Activated gamma-delta T cell treated with anti-CD3 and anti-CD28 coated beads, Interleukin-2, amount 50 U/mL, for 16 hours (primary cell): ENCODE results near the gene ME1.

Experiments
- DNase-seq: peaks from one replicate; pipeline ENCODE4 v3.0.0-alpha.2; 2020; ENCODE audit warnings: low read depth

Gene ME1

DNA sequence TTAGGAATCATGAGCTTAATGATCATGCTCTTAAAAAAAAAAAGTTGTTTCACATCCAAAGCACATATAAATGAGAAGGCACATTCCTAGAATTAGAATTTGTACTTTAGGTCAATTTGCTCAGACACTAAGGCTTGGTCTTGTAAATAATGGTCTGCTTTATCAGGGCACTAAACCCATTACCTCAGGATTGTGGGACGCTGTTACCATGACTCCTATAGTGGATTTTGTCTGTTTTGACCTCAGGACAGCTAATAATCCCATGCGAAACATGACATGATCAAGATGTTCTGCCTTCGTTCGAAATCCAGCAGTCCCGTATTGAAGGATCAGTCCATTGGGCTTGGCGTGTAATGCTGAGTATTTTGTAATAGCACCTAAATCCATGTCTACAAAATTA, 240.2 kb downstream of the ME1 start:
- no peak for DNase-seq

DNA sequence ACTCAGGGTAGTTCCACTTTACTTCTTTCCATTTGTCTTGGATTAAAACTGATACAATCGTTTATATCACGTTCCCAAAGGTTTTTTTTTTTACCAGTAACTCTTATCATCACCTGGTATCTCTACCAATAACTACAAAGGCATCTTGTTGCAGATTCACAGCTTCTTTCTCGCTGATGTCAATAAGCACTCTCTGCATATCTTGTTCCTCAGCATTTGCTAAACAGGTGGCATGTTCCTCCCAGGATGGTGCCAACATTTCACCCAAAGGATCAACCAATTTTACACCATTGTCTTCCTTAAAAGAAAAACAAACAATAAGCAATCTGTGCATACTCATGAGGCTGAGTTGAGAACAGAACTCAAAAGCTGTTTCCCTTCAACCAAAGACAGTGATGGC, 242.3 kb downstream of the ME1 start:
- no peak for DNase-seq

DNA sequence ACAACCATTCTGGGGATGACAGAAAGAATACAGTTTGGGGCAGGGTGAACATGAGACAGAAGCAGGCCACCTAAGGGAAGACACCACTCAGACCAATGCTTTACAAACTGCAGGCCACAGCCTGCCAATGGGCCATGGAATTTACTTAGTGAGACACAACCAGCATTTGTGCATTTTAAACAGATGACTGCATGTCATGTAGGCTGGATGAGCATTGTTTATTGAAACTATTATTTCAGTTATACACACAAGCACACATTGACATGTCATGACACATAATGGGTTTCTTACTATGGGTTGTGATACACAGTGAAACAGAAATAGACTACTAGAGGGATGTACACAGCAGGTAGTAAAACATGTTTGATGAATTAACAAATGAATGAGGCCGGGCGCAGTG, 245.8 kb downstream of the ME1 start:
- no peak for DNase-seq

DNA sequence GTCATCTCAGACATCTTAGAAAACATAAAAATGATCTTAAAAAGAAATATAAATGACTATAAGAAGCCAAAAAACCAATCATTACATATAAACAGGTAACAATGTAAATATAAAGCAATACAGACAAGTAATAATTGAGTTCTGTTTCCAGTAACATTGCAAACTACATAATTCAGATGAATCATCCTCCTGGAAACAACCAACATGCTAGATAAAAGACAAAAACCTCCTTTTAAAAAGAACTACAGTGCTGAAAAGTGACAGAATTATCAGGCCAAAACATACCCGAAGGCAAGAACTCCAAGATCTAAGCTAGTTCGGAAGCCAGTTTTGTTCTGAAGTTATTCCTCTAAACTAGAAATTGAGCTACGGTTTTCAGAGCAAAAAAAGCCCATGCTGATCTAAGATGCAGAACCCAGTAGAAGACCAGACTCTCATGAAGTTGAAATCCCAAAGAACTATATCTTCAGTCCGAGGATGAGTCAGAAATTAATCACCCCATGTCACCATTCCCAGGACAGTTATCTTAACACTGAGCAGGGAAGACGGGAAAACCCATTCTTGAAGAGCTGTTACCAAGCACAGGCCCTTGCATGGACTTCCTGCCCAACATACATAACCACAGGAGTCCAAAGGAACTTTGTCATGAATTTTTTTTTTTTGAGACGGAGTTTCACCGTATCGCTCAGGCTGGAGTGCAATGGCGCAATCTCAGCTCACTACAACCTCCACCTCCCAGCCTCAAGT, 247.6 kb downstream of the ME1 start:
- no peak for DNase-seq

DNA sequence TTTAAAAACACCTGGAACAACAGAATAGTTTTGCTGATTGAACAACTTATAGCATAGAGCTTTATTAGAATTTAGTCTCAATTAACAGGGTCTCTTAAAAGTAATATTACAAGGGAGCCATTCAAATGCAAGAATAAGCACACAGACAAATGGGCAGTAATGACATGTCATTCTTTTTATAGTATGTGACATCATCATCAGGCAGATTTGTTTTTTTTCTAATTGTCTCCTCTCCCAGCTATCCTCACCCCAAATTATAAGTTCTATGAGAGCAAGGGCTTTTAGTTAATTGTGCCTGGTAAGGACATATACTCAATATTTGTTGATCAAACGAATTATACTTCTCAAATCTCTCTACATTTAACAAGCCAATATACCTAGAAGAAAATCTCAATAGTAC, 248.7 kb downstream of the ME1 start:
- no peak for DNase-seq

DNA sequence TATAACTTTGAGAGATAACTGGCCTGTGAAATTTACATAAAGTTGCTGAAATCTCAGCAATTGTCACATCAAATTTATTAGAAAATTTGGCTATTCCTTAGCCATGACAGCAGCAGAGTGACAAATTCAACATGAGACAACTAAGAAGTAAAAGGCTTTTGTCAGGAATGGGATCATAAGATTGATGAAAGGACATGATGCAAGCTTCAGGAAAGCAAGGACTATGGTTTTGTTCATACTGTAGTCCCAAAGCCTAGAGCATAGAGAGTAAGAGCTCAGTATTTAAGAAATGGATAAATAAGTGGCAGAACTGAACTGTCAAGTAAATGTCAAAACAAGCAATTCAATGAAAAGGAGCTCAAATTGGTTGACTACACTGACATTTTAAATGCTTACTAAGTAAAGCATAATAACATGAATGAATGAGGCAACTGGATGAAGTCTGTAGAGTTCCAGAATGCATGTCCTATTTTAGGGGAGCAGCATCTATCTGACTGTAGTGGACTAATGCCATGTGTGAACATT, 250.4 kb downstream of the ME1 start:
- no peak for DNase-seq

DNA sequence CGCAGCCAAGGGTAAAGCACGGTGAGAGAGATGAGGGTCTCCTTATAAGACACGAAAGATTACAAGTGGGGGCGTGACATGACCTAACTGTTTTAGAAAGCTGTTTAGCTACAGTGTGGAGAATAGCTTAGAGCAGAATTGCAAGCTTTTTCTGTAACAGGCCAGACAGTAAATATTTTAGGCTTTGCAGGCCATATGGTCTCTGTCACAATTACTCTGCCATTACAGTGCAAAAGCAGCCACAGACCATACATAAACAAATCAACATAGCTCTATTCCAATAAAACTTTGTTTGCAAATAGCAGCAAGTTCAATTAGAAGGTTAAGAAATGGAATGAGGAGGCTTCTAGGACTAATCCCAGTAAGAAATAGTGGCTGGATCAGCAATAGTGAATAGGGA, 254.6 kb downstream of the ME1 start:
- DNase-seq, result no peak

DNA sequence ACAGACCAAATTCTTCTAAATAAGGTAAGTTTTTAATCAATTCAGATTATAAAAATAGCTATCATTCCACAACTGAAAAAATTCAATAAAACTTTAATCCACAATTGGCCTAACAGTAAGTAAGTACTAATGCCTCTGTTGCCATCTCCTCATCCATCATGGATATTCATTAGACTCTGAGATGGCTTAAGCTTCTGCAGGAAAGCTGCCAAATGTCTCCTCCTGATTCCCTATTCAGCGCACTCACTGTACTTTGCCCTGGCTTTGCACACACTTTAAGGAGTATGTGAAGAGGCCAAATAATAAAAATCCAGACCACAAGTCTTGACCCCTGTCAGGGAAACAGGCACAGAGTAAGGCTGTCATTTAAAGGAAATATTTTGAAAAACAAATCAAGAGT, 261.3 kb downstream of the ME1 start:
- DNase-seq, result no peak

DNA sequence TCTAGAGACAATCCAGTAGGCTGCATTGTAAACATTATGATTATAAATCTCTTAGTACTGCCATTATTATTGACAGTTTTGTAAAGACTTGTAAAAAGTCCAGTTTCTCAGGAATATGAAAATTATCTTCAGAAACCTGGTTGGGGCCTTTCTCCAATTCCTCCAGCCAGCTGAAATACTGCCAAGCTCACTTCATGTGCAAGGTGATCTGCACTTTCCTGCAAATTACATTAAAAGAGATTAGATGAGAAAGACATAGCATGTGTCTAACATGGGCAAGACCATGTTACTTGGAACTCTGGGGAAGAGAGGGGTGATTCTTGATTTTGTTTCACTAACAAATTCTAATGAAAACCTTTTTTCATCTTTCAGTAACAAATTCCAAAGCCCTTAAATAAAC, 261.7 kb downstream of the ME1 start:
- no peak for DNase-seq

DNA sequence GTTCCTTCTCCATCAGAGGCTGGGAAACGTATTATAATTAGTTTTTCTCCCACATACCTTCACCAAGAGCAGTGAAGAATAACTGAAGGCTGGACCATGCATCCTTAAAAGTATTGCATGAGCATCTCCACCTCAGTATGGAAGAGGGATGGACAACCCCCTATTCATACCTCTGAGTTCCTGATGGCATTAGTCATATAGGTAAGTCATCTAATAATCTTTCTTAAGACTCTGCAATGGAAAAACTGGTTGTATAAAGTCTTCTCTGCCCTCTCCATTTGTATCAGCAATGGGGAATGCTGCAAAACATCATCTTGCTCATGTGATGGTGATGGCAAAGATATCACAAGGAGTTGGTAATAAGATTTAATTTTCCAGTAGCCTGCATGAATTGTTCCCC, 262.3 kb downstream of the ME1 start:
- no peak for DNase-seq

DNA sequence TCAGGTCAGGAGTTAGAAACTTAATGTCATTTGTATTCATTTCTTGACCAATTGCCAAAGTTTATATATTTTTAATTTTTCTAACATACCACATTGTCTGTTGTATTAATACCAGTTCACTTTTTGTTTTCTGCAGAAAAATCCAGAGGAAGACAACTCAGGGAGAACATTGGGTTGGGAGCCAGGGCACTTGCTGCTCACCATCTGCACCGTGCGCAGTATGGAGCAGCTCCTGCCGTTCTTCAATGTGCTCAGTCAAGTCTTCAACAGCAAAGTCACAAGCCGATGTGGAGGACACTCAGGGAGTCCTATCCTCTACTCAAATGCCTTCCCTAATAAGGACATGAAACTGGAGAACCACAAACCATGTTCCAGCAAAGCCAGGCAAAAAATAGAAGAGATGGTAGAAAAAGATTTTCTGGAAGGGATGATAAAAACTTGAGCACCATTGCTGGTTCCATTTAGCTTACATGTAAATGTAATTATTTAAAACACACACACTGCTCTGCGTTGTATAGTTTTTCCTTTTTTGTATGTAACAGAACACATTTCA, 263.0 kb downstream of the ME1 start:
- DNase-seq, result no peak
